ENCODE measurements around the gene CAPSL. TPM values are rescaled to one million over a fixed set of nuclear protein-coding genes. Genes with fewer than 3 reads are reported as not detected.

Gene CAPSL
- total and polyA plus RNA-seq, 2 experiments from 2014 or later, result not detected

GRCh38 chr5:35855187-35855586, 83.2 kb downstream of the CAPSL start:
- peak in 1 of 2 donors; percentile 16 for DNase-seq (ENCODE audit: low read depth in 1 of 2, low spot score in 1 of 2)
- Histone ChIP-seq H3K4me1 (ENCODE audit: low read depth) (no peaks in the 10 kb centered on the region), H3K9me3 (ENCODE audit: low read depth) (no peaks in the 10 kb centered on the region), H3K4me3 (no peak overlapping the region), H3K36me3 (no peaks in the 10 kb centered on the region), H3K27ac (no peak overlapping the region), H3K27me3 (no peaks in the 10 kb centered on the region)
- no peak for TF ChIP-seq CTCF (IDR thresholded peaks at IDR 0.05; ENCODE audit: low read depth, low read length)

Other genes with a start within 250 kb of the CAPSL start
- not detected in 2 replicates for gene IL7R, start 81.7 kb downstream of the CAPSL start, total RNA-seq
- gene IL7R, start 81.7 kb downstream of the CAPSL start, polyA plus RNA-seq, result 0.04 TPM in 1 of 2 replicates, not detected in the other
- 0.42 and 0.48 TPM in 2 replicates for gene UGT3A1, start 52.8 kb upstream of the CAPSL start, total RNA-seq
- 1.0 TPM in 1 of 2 replicates, not detected in the other for gene UGT3A1, start 52.8 kb upstream of the CAPSL start, polyA plus RNA-seq
- gene UGT3A2, start 128.3 kb upstream of the CAPSL start, total RNA-seq, result 2.8 and 4.4 TPM in 2 replicates
- gene UGT3A2, start 128.3 kb upstream of the CAPSL start, polyA plus RNA-seq, result 2.6 and 11.6 TPM in 2 replicates
- 9.3 and 15.6 TPM in 2 replicates for gene LMBRD2, start 213.3 kb upstream of the CAPSL start, total RNA-seq
- gene LMBRD2, start 213.3 kb upstream of the CAPSL start, polyA plus RNA-seq, result 3.9 and 5.4 TPM in 2 replicates
- gene SKP2, start 213.5 kb upstream of the CAPSL start, total RNA-seq, result 36.1 and 57.5 TPM in 2 replicates
- 30.3 and 38.0 TPM in 2 replicates for gene SKP2, start 213.5 kb upstream of the CAPSL start, polyA plus RNA-seq